ENCODE results near the gene ZC3H4.

DNA sequence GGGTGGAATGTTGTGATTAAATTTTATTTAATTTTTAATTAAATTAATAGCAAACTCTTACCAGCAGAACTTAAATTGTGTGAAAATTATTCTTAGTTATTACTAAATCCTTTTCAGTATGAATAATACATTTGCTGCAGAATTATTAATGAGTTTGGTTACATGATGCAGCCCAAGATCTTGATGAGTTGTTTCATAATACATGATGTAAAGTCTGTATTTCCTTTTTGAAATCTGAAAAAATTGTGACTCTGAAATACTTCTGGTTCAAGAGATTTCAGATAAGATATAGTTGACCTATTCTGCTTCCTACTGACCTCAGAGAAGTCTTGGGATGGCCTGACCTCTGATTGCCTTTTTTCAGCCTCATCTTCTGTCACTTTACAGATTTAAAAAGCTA lies 28.1 kb upstream of the ZC3H4 start:
- no peak for TF ChIP-seq POLR2AphosphoS5 (IDR thresholded peaks at IDR 0.05; ENCODE audit: low read depth, low read length)
- TF ChIP-seq POLR2A (IDR thresholded peaks at IDR 0.05; ENCODE audit: low read depth, low read length): no peak
